GM19468 (cell line): Measurements from ENCODE around the gene SLC12A4.

Experiments used
- ATAC-seq: cut with Tn5 transposase; IDR thresholded peaks from one replicate; pipeline ENCODE4 v1.9.1; 2021; ENCODE audit warnings: mild to moderate bottlenecking, moderate library complexity, moderate number of reproducible peaks; ENCODE audit not compliant: unreplicated experiment; ENCODE audit errors: extremely low read depth

SLC12A4 gene

GRCh38 chr16:67914758-67915495 lies 53.5 kb downstream of the SLC12A4 start:
- no peak for ATAC-seq

DNA sequence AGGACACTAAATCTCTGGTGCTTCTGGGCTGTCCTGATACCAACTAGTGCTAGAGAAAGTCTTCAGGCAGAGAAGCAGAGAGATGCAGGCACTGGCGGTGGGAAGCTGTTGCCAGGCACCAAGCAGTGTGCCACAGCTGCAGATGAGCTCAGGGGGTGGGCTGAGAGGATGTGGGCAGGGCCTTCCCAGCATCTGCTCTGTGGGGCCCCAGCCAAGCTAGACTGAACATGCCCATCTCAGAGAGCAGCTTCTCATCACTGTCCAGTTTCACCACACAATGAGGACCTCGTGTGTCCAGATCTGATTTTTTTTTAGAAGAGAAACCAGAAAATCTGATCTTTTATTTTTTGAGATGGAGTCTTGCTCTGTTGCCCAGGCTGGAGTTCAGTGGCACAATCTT lies 58.3 kb downstream of the SLC12A4 start:
- no peak for ATAC-seq

DNA sequence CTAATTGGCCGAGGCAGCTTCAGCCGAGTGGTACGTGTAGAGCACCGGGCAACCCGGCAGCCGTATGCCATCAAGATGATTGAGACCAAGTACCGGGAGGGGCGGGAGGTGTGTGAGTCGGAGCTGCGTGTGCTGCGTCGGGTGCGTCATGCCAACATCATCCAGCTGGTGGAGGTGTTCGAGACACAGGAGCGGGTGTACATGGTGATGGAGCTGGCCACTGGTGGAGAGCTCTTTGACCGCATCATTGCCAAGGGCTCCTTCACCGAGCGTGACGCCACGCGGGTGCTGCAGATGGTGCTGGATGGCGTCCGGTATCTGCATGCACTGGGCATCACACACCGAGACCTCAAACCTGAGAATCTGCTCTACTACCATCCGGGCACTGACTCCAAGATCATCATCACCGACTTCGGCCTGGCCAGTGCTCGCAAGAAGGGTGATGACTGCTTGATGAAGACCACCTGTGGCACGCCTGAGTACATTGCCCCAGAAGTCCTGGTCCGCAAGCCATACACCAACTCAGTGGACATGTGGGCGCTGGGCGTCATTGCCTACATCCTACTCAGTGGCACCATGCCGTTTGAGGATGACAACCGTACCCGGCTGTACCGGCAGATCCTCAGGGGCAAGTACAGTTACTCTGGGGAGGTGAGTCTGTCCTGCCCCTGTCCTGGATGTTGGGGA lies 59.2 kb downstream of the SLC12A4 start:
- ATAC-seq = no peak

DNA sequence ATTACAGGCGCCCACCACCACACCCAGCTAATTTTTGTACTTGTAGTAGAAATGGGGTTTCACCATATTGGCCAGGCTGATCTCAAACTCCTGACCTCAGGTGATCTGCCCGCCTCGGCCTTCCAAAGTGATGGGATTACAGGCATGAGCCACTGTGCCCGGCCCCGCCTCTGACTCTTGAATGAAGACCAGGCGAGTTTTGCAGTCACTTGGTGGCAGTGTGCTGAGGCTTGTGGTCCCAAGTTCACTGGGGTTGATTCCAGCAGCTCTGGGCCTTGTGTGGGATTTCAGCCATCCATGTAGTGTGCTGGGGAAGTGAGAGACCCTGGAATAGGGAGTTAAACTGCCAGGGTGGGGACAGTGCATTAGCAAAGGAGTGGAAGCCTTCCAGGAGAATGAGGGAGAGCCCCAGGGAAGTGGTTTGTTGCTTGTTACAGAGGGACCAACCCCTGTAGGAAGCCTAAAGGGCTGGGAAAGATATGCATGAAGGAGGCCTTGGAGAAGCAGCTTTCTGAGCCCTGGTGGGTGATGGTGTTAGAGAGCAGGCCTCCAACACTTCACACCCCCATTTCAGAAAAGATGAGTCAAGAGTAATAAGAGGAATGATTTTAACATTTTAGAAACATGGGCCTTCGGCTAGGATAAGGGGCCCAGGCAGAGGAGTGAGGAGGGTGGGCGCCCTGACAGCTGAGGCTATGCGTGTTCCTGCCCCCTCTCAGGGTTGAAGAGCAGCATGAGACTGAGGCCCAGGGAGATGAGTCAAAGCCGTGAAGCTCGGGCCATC lies 60.8 kb downstream of the SLC12A4 start:
- no peak for ATAC-seq

DNA sequence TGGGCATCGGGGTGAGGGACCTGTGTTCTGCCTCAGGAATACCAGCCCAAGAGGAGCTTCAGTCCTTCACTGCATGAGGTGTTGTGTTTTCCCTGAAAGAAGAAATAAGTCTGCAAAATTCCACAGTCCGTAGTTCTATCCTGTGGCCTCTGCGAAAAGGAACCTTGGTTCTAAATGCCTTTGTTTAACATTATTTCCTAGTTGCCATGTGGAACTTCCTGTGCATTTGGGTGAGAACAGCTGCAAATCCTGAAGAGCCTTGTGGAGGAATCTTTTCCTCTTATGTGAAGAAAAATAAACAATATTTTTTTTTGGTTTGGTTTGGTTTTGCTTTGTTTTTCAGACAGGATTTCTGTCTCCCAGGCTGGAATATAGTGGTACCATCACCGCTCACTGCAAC lies 65.6 kb downstream of the SLC12A4 start:
- no peak for ATAC-seq

DNA sequence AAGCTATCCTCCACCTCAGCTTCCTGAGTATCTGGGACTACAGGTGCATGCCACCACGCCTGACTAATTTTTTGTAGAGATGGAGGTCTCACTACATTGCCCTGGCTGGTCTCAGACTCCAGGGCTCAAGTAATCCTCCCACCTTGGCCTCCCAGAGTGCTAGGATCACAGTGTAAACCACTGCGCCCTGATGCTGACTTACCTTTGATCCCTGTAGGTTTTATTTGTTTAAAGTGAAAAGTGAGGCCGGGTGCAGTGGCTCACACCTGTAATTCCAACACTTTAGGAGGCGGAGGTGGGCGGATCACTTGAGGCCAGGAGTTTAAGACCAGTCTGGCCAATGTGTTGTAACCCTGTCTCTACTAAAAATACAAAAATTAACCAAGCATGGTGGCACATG lies 66.7 kb downstream of the SLC12A4 start:
- ATAC-seq = no peak

DNA sequence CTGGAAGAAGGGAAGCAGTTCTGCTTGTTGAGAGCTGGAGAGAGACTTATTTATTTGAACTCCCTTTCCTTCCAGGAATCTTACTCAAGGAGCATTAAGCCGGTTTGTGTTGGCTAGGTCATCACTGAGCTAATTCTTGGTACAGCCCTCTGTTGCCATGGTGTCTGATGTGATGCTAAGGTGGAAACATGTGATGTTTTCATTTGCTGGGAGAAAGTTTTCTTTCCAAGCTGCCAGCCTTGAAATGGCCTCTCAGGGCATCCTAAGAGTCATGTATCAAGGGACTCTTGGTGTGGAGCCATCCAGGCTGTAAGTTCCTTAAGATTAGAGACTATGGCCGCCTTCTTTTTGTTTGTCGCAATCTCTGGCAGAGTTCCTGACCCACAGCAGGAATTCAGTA lies 71.2 kb downstream of the SLC12A4 start:
- ATAC-seq = no peak

- ATAC-seq = no peak
These were observed 74.6 kb downstream of the SLC12A4 start for GRCh38 chr16:67893743-67894399.
